Colonic mucosa (tissue), 4 donors: ENCODE results near the gene AP3B1. TPM values are rescaled to one million over a fixed set of nuclear protein-coding genes. Genes with fewer than 3 reads are reported as not detected.

ENCODE experiments used
- DNase-seq: peaks from one replicate; pipeline ENCODE4 v3.0.0-alpha.2; 2020
- H3K27ac ChIP-seq: fragments of 200-600 bp; one replicate; pipeline ENCODE4 v1.8.0; 2021
- H3K27me3 ChIP-seq: fragments of 200-600 bp; one replicate; pipeline ENCODE4 v1.8.0; 2021
- H3K36me3 ChIP-seq: fragments of 200-600 bp; one replicate; pipeline ENCODE4 v1.8.0; 2021
- H3K4me1 ChIP-seq: fragments of 200-600 bp; one replicate; pipeline ENCODE4 v1.8.0; 2021; ENCODE audit warnings: mild to moderate bottlenecking
- H3K4me3 ChIP-seq: fragments of 200-600 bp; one replicate; pipeline ENCODE4 v1.8.0; 2021
- H3K9ac ChIP-seq, 2 donors: one replicate each; pipeline ENCODE4 v1.7.0; 2013; ENCODE audit warnings: control low read depth in 2 of 2, low read depth in 2 of 2, low read length in 2 of 2
- H3K9me3 ChIP-seq: fragments of 200-600 bp; one replicate; pipeline ENCODE4 v1.8.0; 2021
- intact Hi-C: fragments of 100-400 bp; cut with DNase I; formaldehyde crosslinking; loops from one replicate; pipeline ENCODE4 v1.14.1; 2022
- total RNA-seq, 2 donors: library from RNA; stranded (reverse); fragmentation: NEBNext Ultra II Directional in 1 of 2; extraction: Animal tissue kit (Norgen Biotek cat#: 25700) in 1 of 2; gene quantifications; one replicate each; pipeline ENCODE4 v1.2.1, GENCODE V29; 2021
- TF ChIP-seq, protein P1 (sequence below): fragments of 200-600 bp; IDR thresholded peaks from one replicate; pipeline ENCODE4 v1.8.0; 2022; ENCODE audit warnings: antibody characterized with exemption, mild to moderate bottlenecking
- donor health status: healthy.
- donor health status: DM: no; HTN: no; CAD: no.
- donor health status: DM: no; HTN: no; CAD: no.

AP3B1 gene
- total RNA-seq, 2 donors from 2014 or later: 53.3 to 62.6 TPM

DNA sequence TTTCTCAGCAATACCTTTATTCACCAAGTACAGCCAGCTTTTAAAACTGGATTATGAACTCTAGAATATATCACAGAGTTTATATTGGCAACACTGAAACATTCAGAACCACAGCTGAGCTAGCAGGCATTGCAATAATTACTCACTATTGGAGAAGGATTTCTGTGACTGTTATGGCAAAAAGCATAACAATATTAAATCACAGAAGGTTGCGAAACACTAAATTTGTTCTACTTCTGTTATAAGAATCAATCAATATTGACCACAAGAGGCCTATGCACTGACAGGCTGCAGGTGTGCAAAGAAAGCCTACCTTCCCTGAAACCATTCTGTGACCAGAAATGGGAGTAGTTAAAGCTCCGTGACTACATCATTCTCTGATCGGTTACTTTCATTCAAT is 59.2 kb downstream of the AP3B1 start:
- Histone ChIP-seq H3K27ac (no peak overlapping the region), H3K27me3 (no peaks in the 10 kb centered on the region), H3K36me3 (no peaks in the 10 kb centered on the region), H3K4me1 (peaks cover 3% of the 10 kb centered on the region), H3K9ac (no peak overlapping the region), H3K9me3 (no peaks in the 10 kb centered on the region), H3K4me3 (no peak overlapping the region)
- TF ChIP-seq, protein P1, sequence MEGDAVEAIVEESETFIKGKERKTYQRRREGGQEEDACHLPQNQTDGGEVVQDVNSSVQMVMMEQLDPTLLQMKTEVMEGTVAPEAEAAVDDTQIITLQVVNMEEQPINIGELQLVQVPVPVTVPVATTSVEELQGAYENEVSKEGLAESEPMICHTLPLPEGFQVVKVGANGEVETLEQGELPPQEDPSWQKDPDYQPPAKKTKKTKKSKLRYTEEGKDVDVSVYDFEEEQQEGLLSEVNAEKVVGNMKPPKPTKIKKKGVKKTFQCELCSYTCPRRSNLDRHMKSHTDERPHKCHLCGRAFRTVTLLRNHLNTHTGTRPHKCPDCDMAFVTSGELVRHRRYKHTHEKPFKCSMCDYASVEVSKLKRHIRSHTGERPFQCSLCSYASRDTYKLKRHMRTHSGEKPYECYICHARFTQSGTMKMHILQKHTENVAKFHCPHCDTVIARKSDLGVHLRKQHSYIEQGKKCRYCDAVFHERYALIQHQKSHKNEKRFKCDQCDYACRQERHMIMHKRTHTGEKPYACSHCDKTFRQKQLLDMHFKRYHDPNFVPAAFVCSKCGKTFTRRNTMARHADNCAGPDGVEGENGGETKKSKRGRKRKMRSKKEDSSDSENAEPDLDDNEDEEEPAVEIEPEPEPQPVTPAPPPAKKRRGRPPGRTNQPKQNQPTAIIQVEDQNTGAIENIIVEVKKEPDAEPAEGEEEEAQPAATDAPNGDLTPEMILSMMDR: no peak
- intact Hi-C loops: no loop called here
- DNase-seq: no peak

GRCh38 chr5:78234804-78235203 is 59.7 kb downstream of the AP3B1 start:
- Histone ChIP-seq H3K27ac (no peak overlapping the region), H3K9ac (no peak overlapping the region), H3K36me3 (no peaks in the 10 kb centered on the region), H3K27me3 (no peaks in the 10 kb centered on the region), H3K9me3 (no peaks in the 10 kb centered on the region), H3K4me3 (no peak overlapping the region), H3K4me1 (peaks cover 3% of the 10 kb centered on the region)
- intact Hi-C loops: no loop called here
- no peak for DNase-seq
- TF ChIP-seq, protein P1: no peak

- no peak for DNase-seq
- H3K9ac ChIP-seq: no peak overlapping the region
- no peaks in the 10 kb centered on the region for H3K27me3 ChIP-seq
- intact Hi-C loops: no loop called here
- TF ChIP-seq, protein P1: no peak
- H3K36me3 ChIP-seq: no peaks in the 10 kb centered on the region
- H3K4me3 ChIP-seq: no peak overlapping the region
- no peaks in the 10 kb centered on the region for H3K9me3 ChIP-seq
- H3K27ac ChIP-seq: no peak overlapping the region
- peaks cover 3% of the 10 kb centered on the region for H3K4me1 ChIP-seq
Measured at GRCh38 chr5:78232163-78232562, 62.3 kb downstream of the AP3B1 start.

- H3K4me1 ChIP-seq: no peaks in the 10 kb centered on the region
- intact Hi-C loops: no loop called here
- no peaks in the 10 kb centered on the region for H3K9me3 ChIP-seq
- no peak overlapping the region for H3K27ac ChIP-seq
- no peak overlapping the region for H3K4me3 ChIP-seq
- H3K9ac ChIP-seq: no peak overlapping the region
- H3K27me3 ChIP-seq: no peaks in the 10 kb centered on the region
- TF ChIP-seq, protein P1: no peak
- H3K36me3 ChIP-seq: no peaks in the 10 kb centered on the region
- DNase-seq: no peak
Measured at GRCh38 chr5:78224358-78224757, 70.1 kb downstream of the AP3B1 start.

GRCh38 chr5:78221964-78222451 is 72.5 kb downstream of the AP3B1 start:
- intact Hi-C loops: no loop called here
- no peak for DNase-seq
- TF ChIP-seq, protein P1: no peak
- Histone ChIP-seq H3K9me3 (no peaks in the 10 kb centered on the region), H3K4me3 (no peak overlapping the region), H3K27ac (no peak overlapping the region), H3K9ac (no peak overlapping the region), H3K4me1 (no peaks in the 10 kb centered on the region), H3K36me3 (no peaks in the 10 kb centered on the region), H3K27me3 (no peaks in the 10 kb centered on the region)
